KMS-11 (cell line): ENCODE measurements around the gene PALLD.

Source experiments
- H2AFZ ChIP-seq: fragments of 200-600 bp; sonication (generic); 2 replicates; pipeline ENCODE4 v1.6.1; 2016; ENCODE audit warnings: antibody characterized with exemption, mixed run types, low read depth
- H3K27ac ChIP-seq: fragments of 200-600 bp; sonication (generic); 2 replicates; pipeline ENCODE4 v1.6.1; 2016; ENCODE audit warnings: mild to moderate bottlenecking, mixed run types
- H3K27me3 ChIP-seq: fragments of 200-600 bp; sonication (generic); 2 replicates; pipeline ENCODE4 v1.6.1; 2017; ENCODE audit warnings: mild to moderate bottlenecking, low read depth, mixed run types, moderate library complexity; ENCODE audit not compliant: insufficient read depth
- H3K36me3 ChIP-seq: fragments of 200-600 bp; sonication (generic); 2 replicates; pipeline ENCODE4 v1.6.1; 2017; ENCODE audit warnings: mild to moderate bottlenecking, mixed run types; ENCODE audit not compliant: insufficient read depth
- H3K4me1 ChIP-seq: fragments of 200-600 bp; sonication (generic); 2 replicates; pipeline ENCODE4 v1.6.1; 2016; ENCODE audit warnings: mild to moderate bottlenecking, low read depth, mixed run types; ENCODE audit not compliant: poor library complexity, severe bottlenecking
- H3K4me2 ChIP-seq: fragments of 200-600 bp; sonication (generic); 2 replicates; pipeline ENCODE4 v1.7.0; 2016; ENCODE audit warnings: mild to moderate bottlenecking, mixed run types
- H3K4me3 ChIP-seq: fragments of 200-600 bp; sonication (generic); IDR thresholded peaks from 2 replicates; pipeline ENCODE4 v1.6.1; 2017; ENCODE audit warnings: low read depth, low read length, mixed read lengths; ENCODE audit not compliant: insufficient read depth
- H3K79me2 ChIP-seq: fragments of 200-600 bp; sonication (generic); 2 replicates; pipeline ENCODE4 v1.6.1; 2016; ENCODE audit warnings: low read depth, mixed run types; ENCODE audit not compliant: insufficient read depth
- H3K9ac ChIP-seq: fragments of 200-600 bp; sonication (generic); 2 replicates; pipeline ENCODE4 v1.6.1; 2016; ENCODE audit warnings: mild to moderate bottlenecking, mixed run types
- H4K20me1 ChIP-seq: fragments of 200-600 bp; sonication (generic); 2 replicates; pipeline ENCODE4 v1.6.1; 2016; ENCODE audit warnings: mild to moderate bottlenecking, mixed run types; ENCODE audit not compliant: insufficient read depth
- CTCF ChIP-seq: fragments of 200-600 bp; sonication (generic); conservative IDR thresholded peaks from 2 replicates; pipeline ENCODE4 v1.6.1; 2017; ENCODE audit warnings: low read depth, mild to moderate bottlenecking, antibody characterized with exemption, low read length, moderate library complexity, mixed read lengths

The PALLD gene

GRCh38 chr4:168835880-168836454 lies 339.1 kb downstream of the PALLD start:
- no peaks in the 10 kb centered on the region for H3K36me3 ChIP-seq
- peaks cover 55% of the 10 kb centered on the region for H3K79me2 ChIP-seq
- H3K4me2 ChIP-seq = peak overlapping the region; percentile 50
- no peaks in the 10 kb centered on the region for H4K20me1 ChIP-seq
- H3K4me3 ChIP-seq = no peak overlapping the region
- H3K27ac ChIP-seq = peak overlapping the region; percentile 2; the same call in 1 of the 2 replicates
- H3K4me1 ChIP-seq = peaks cover 80% of the 10 kb centered on the region
- no peaks in the 10 kb centered on the region for H3K27me3 ChIP-seq
- no peak for TF ChIP-seq CTCF
- H3K9ac ChIP-seq = no peak overlapping the region
- no peak overlapping the region for H2AFZ ChIP-seq

- Histone ChIP-seq H2AFZ (no peak overlapping the region), H3K9ac (no peak overlapping the region), H3K4me1 (peaks cover 82% of the 10 kb centered on the region), H3K27me3 (no peaks in the 10 kb centered on the region), H3K4me3 (no peak overlapping the region), H3K36me3 (no peaks in the 10 kb centered on the region), H3K27ac (peak overlapping the region; percentile 2; the same call in 1 of the 2 replicates), H3K4me2 (peak overlapping the region; percentile 50), H3K79me2 (peaks cover 55% of the 10 kb centered on the region), H4K20me1 (no peaks in the 10 kb centered on the region)
- TF ChIP-seq CTCF = no peak
Observed at GRCh38 chr4:168836490-168836889, 339.6 kb downstream of the PALLD start.

GRCh38 chr4:168837922-168838321 lies 341.1 kb downstream of the PALLD start:
- TF ChIP-seq CTCF = no peak
- H4K20me1 ChIP-seq = no peaks in the 10 kb centered on the region
- H3K4me3 ChIP-seq = no peak overlapping the region
- peaks cover 61% of the 10 kb centered on the region for H3K79me2 ChIP-seq
- no peak overlapping the region for H3K27ac ChIP-seq
- H3K27me3 ChIP-seq = no peaks in the 10 kb centered on the region
- peaks cover 86% of the 10 kb centered on the region for H3K4me1 ChIP-seq
- H3K9ac ChIP-seq = no peak overlapping the region
- H2AFZ ChIP-seq = no peak overlapping the region
- no peaks in the 10 kb centered on the region for H3K36me3 ChIP-seq
- H3K4me2 ChIP-seq = no peak overlapping the region

GRCh38 chr4:168839758-168840391 lies 343.0 kb downstream of the PALLD start:
- H3K27ac ChIP-seq = no peak overlapping the region
- H3K4me1 ChIP-seq = peaks cover 67% of the 10 kb centered on the region
- H2AFZ ChIP-seq = no peak overlapping the region
- H3K36me3 ChIP-seq = no peaks in the 10 kb centered on the region
- H3K79me2 ChIP-seq = peaks cover 44% of the 10 kb centered on the region
- TF ChIP-seq CTCF = no peak
- H4K20me1 ChIP-seq = no peaks in the 10 kb centered on the region
- no peak overlapping the region for H3K4me3 ChIP-seq
- no peaks in the 10 kb centered on the region for H3K27me3 ChIP-seq
- no peak overlapping the region for H3K9ac ChIP-seq
- H3K4me2 ChIP-seq = no peak overlapping the region
